GM12878 (cell line): ENCODE measurements around the gene CLASP1. TPM values are rescaled to one million over a fixed set of nuclear protein-coding genes. Genes with fewer than 3 reads are reported as not detected.

Experiments used
- ATAC-seq: fragments of 200-7000 bp; cut with Tn5 transposase; 3 replicates; pipeline ENCODE4 v1.9.1; 2020; ENCODE audit warnings: mild to moderate bottlenecking, moderate library complexity
- BruUV-seq: library from RNA; stranded (reverse); fragments of 400-500 nt; replicated peaks from 2 replicates; lab custom pipeline; 2021; lab: Mats Ljungman, UMichigan
- CTCF ChIA-PET: fragments of 300-600 bp; sonication (Branson Sonifier 250); formaldehyde crosslinking; extraction: SDS; loops from one replicate; lab custom pipeline; 2021; ENCODE audit warnings: inconsistent platforms; lab: Yijun Ruan, JAX
- POLR2A ChIA-PET: fragments of 350-600 bp; formaldehyde crosslinking; extraction: SDS; loops from one replicate; lab custom pipeline; 2021; ENCODE audit warnings: inconsistent platforms; lab: Charles Lee
- RAD21 ChIA-PET: fragments of 300-600 bp; sonication (Branson Sonifier 250); formaldehyde crosslinking; loops from one replicate; lab custom pipeline; 2023; ENCODE audit warnings: antibody characterized with exemption; ENCODE audit not compliant: unreplicated experiment; lab: Charles Lee
- SMC1A ChIA-PET: fragments of 300-600 bp; sonication (Branson Sonifier 250); formaldehyde crosslinking; loops from one replicate; lab custom pipeline; 2023; ENCODE audit not compliant: unreplicated experiment, uncharacterized antibody; lab: Charles Lee
- DNase-seq: peaks from one replicate; pipeline ENCODE4 v3.0.0-alpha.2; 2011; ENCODE audit warnings: low read depth, low spot score
- FAIRE-seq: peaks from 3 replicates; lab custom pipeline; 2011; peaks lifted over from hg19 to GRCh38; lab: Jason Lieb, UNC
- H2AFZ ChIP-seq: 2 replicates; pipeline ENCODE4 v1.6.0; 2011; ENCODE audit warnings: low read depth, low read length, control low read depth; ENCODE audit not compliant: control insufficient read depth
- H3K27ac ChIP-seq: 2 replicates; pipeline ENCODE4 v1.5.1; 2011; ENCODE audit warnings: control low read depth; ENCODE audit not compliant: control insufficient read depth, insufficient read depth
- H3K27me3 ChIP-seq, 2 experiments: replicated peaks in 1 of 2; 2 replicates each; pipeline versions ENCODE4 v1.6.0 to v1.6.1; 2011; ENCODE audit warnings: low read length in 1 of 2; ENCODE audit not compliant: control insufficient read depth in 2 of 2, insufficient read depth in 2 of 2
- H3K36me3 ChIP-seq, 2 experiments: 2 replicates each; pipeline ENCODE4 v1.5.1; 2011; ENCODE audit warnings: low read length in 1 of 2; ENCODE audit not compliant: control insufficient read depth in 2 of 2, insufficient read depth in 2 of 2
- H3K4me1 ChIP-seq: 2 replicates; pipeline ENCODE4 v1.6.1; 2011; ENCODE audit warnings: mild to moderate bottlenecking, low read length, moderate library complexity, mixed read lengths; ENCODE audit not compliant: control insufficient read depth, insufficient read depth
- H3K4me2 ChIP-seq: 2 replicates; pipeline ENCODE4 v1.6.0; 2011; ENCODE audit warnings: control low read depth; ENCODE audit not compliant: control insufficient read depth, insufficient read depth
- H3K4me3 ChIP-seq: fragments of 200-600 bp; sonication (generic); 2 replicates; pipeline ENCODE4 v1.5.1; 2016
- H3K79me2 ChIP-seq: 2 replicates; pipeline ENCODE4 v1.6.0; 2011; ENCODE audit warnings: low read length; ENCODE audit not compliant: control insufficient read depth, insufficient read depth
- H3K9ac ChIP-seq: 2 replicates; pipeline ENCODE4 v1.8.0; 2011; ENCODE audit warnings: low read length, control low read depth, mixed read lengths; ENCODE audit not compliant: control insufficient read depth, insufficient read depth
- H3K9me3 ChIP-seq: replicated peaks from 3 replicates; pipeline ENCODE4 v1.5.1; 2011; ENCODE audit warnings: mild to moderate bottlenecking, low read length; ENCODE audit not compliant: control insufficient read depth, insufficient read depth
- H4K20me1 ChIP-seq: 2 replicates; pipeline ENCODE4 v1.6.0; 2011; ENCODE audit not compliant: control insufficient read depth, insufficient read depth
- ASH2L ChIP-seq: fragments of 300-600, 200-600 bp; sonication (generic); IDR thresholded peaks from 2 replicates; pipeline ENCODE4 v1.6.1; 2017; ENCODE audit warnings: low read depth, mild to moderate bottlenecking, borderline replicate concordance
- CHD4 ChIP-seq: fragments of 200-600 bp; sonication (generic); IDR thresholded peaks from 2 replicates; pipeline ENCODE4 v1.6.1; 2016; ENCODE audit warnings: mild to moderate bottlenecking
- ELK1 ChIP-seq: IDR thresholded peaks from 2 replicates; pipeline ENCODE4 v1.6.1; 2012; ENCODE audit warnings: low read depth, low read length, improper control_type of control experiment
- HCFC1 ChIP-seq: fragments of 150-350 bp; IDR thresholded peaks from 2 replicates; pipeline ENCODE4 v1.6.1; 2014; ENCODE audit warnings: low read length
- HDAC2 ChIP-seq: fragments of 200-600 bp; sonication (generic); IDR thresholded peaks from 2 replicates; pipeline ENCODE4 v1.6.1; 2017
- KDM1A ChIP-seq: fragments of 200-600 bp; sonication (generic); IDR thresholded peaks from 2 replicates; pipeline ENCODE4 v1.6.1; 2016; ENCODE audit warnings: borderline replicate concordance
- MTA2 ChIP-seq: fragments of 450-650 bp; IDR thresholded peaks from 2 replicates; pipeline ENCODE4 v1.6.1; 2016; ENCODE audit warnings: low read depth, mild to moderate bottlenecking, moderate library complexity
- NKRF ChIP-seq: fragments of 450-650 bp; conservative IDR thresholded peaks from 2 replicates; pipeline ENCODE4 v1.6.1; 2017; ENCODE audit warnings: mild to moderate bottlenecking, moderate library complexity
- PAX5 ChIP-seq: IDR thresholded peaks from 2 replicates; pipeline ENCODE4 v1.6.1; 2011; ENCODE audit warnings: low read depth, low read length, borderline replicate concordance
- POLR2A ChIP-seq: IDR thresholded peaks from 2 replicates; pipeline ENCODE4 v1.6.1; 2011; ENCODE audit warnings: low read depth, mild to moderate bottlenecking, low read length
- POLR2AphosphoS2 ChIP-seq: IDR thresholded peaks from 2 replicates; pipeline ENCODE4 v1.6.1; 2011; ENCODE audit warnings: low read depth, mild to moderate bottlenecking, low read length, improper control_type of control experiment, moderate library complexity
- RBBP5 ChIP-seq: fragments of 200-600 bp; sonication (generic); conservative IDR thresholded peaks from 2 replicates; pipeline ENCODE4 v1.6.1; 2016
- RELA ChIP-seq: fragments of 450-650 bp; IDR thresholded peaks from 2 replicates; pipeline ENCODE4 v1.8.0; 2014; ENCODE audit warnings: borderline replicate concordance; ENCODE audit not compliant: partially characterized antibody
- SKIL ChIP-seq: fragments of 450-650 bp; IDR thresholded peaks from 2 replicates; pipeline ENCODE4 v1.6.1; 2017; ENCODE audit warnings: mild to moderate bottlenecking, low read depth, inconsistent platforms; ENCODE audit not compliant: poor library complexity, severe bottlenecking
- STAT1 ChIP-seq: fragments of 450-650 bp; conservative IDR thresholded peaks from 2 replicates; pipeline ENCODE4 v1.6.1; 2014; ENCODE audit warnings: antibody characterized with exemption, mild to moderate bottlenecking
- ZBTB33 ChIP-seq: fragments of 450-650 bp; IDR thresholded peaks from 2 replicates; pipeline ENCODE4 v1.6.1; 2017; ENCODE audit warnings: mild to moderate bottlenecking
- WGBS: methylation state at CpG from one replicate; pipeline ENCODE4 v1.1.6; 2016; ENCODE audit warnings: low lambda C conversion rate; ENCODE audit not compliant: insufficient replicate concordance, insufficient coverage; ENCODE audit errors: missing lambda C conversion rate; 5-methylcytosine and 5-hydroxymethylcytosine counted together
- in situ Hi-C: fragments of 300-500 bp; cut with MboI; formaldehyde crosslinking; loops from 9 replicates; pipeline ENCODE4 v1.14.3; 2018; ENCODE audit warnings: mixed read lengths
- intact Hi-C: fragments of 100-400 bp; cut with micrococcal nuclease; formaldehyde crosslinking; loops from one replicate; pipeline ENCODE4 v1.14.2; 2022; ENCODE audit not compliant: unreplicated experiment
- polyA plus RNA-seq, 11 experiments: library from polyadenylated mRNA; depleted of rRNA in 4 of 11; unstranded in 6 of 11; stranded (reverse) in 5 of 11; fragments of >200 nt; fragmentation: Nextera tagmentation in 4 of 11; fragmentation: Illumina TruSeq in 1 of 11; extraction: Ambion mirVana in 4 of 11; extraction: Trizol in 1 of 11; gene quantifications; 1 replicate in 1 of 11; 2 replicates in 10 of 11; pipeline versions ENCODE4 v1.2.1 to v1.2.3, GENCODE V29; 2011 to 2016; ENCODE audit warnings: inconsistent platforms in 2 of 11, missing spikeins in 2 of 11, low read depth in 1 of 11
- total RNA-seq, 4 experiments: library from RNA; depleted of rRNA in 3 of 4; stranded (reverse); fragments of >200 nt in 3 of 4; fragmentation: Illumina TruSeq in 1 of 4; extraction: Trizol in 1 of 4; gene quantifications; 2 replicates each; pipeline versions ENCODE4 v1.2.1 to v1.2.3, GENCODE V29; 2013 to 2021

The CLASP1 gene
- total and polyA plus RNA-seq, 10 of the 15 experiments (the other 5 are each of a cell fraction or from before 2014, with no cell fraction given), result 1.4 to 62.4 (median 32.9) TPM

GRCh38 chr2:121473512-121473911 lies 175.8 kb downstream of the CLASP1 start:
- ChIA-PET POLR2A (no interaction called here), CTCF (no interaction called here), RAD21 (no interaction called here), SMC1A (interaction anchor here (0.6 kb wide), 1 partner anchor 146 kb away, joined by 3 read pairs; no protein-coding TSS in a partner anchor)
- no peak for TF ChIP-seq MTA2
- TF ChIP-seq RELA, result no peak
- TF ChIP-seq CHD4, result no peak
- TF ChIP-seq HDAC2, result no peak
- TF ChIP-seq STAT1, result no peak
- TF ChIP-seq ASH2L, result no peak
- no peak for TF ChIP-seq ZBTB33
- TF ChIP-seq SKIL, result no peak
- no peak for TF ChIP-seq POLR2A
- TF ChIP-seq KDM1A, result no peak
- no peak for TF ChIP-seq POLR2AphosphoS2
- no peak for TF ChIP-seq ELK1
- no peak for TF ChIP-seq HCFC1
- no peak for TF ChIP-seq PAX5
- no peak for TF ChIP-seq RBBP5
- TF ChIP-seq NKRF, result no peak
- no peak overlapping the region for H3K9ac ChIP-seq
- no peaks in the 10 kb centered on the region; the same call in none of the 2 replicates for H3K79me2 ChIP-seq
- intact Hi-C loops, result no loop called here
- no peak overlapping the region for H3K4me2 ChIP-seq
- DNase-seq, result no peak
- BruUV-seq, result no TSS peak
- no peak for ATAC-seq
- no peak overlapping the region for H3K27ac ChIP-seq
- no peaks in the 10 kb centered on the region for H4K20me1 ChIP-seq
- H3K4me1 ChIP-seq, result no peaks in the 10 kb centered on the region
- in situ Hi-C loops, result no loop called here
- 87% methylated on average over 2 of the region's 2 CpGs for WGBS
- peaks cover 8 to 13% of the 10 kb centered on the region in 2 experiments for H3K36me3 ChIP-seq
- no peaks in the 10 kb centered on the region for H3K27me3 ChIP-seq
- FAIRE-seq, result no peak
- H3K4me3 ChIP-seq, result no peak overlapping the region
- H2AFZ ChIP-seq, result no peak overlapping the region
- no peaks in the 10 kb centered on the region for H3K9me3 ChIP-seq
